Measurements from ENCODE around the gene EHD1. TPM values are rescaled to one million over a fixed set of nuclear protein-coding genes. Genes with fewer than 3 reads are reported as not detected.
A peak's percentile ranks its signal among the peaks of the same experiment; 100 is the strongest.

The EHD1 gene
- total RNA-seq, 1 donor from 2014 or later = 357 TPM

DNA sequence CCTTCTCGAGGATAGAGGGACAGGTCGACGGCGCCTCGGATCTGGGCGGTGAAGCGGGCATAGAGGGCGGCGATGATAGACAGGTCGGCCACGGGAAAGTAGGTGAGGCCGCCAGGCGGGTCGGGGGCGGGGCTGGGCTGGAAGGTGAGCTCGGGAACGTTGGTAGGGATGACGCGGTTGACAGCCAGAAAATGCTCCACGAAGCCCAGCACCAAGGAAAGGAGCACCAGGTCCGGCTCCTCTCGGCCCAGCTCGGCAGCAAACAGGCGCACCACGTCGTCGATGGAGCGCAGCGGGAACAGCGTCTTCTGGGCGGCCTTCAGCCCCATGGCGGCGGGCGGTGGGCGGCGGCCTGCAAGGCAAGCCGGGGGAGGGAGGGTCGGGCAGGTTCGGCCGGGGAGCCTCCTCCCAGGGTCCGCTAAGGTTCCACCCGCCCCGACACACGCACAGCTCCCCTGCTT, 68.6 kb downstream of the EHD1 start:
- POLR2A ChIA-PET = interaction anchor here (0.6 to 3.1 kb wide), 10 partner anchors 9 to 1311 kb away, joined by 3 to 34 read pairs (median 6); partner anchors contain the start of genes BATF2 and SF1
- H3K27ac Mint-ChIP-seq = peak overlapping the region; percentile 85
- no peaks in the 10 kb centered on the region for H3K9me3 Mint-ChIP-seq
- peaks cover 28% of the 10 kb centered on the region for H3K36me3 Mint-ChIP-seq (ENCODE audit: low read depth)
- ATAC-seq (ENCODE audit: low read depth) (peak; percentile 15), DNase-seq (peak; percentile 22)
- CTCF ChIA-PET = interaction anchor here (1.8 kb wide), 2 partner anchors 38 to 84 kb away, joined by 3 to 5 read pairs; no protein-coding TSS in a partner anchor
- TF ChIP-seq, protein P1, sequence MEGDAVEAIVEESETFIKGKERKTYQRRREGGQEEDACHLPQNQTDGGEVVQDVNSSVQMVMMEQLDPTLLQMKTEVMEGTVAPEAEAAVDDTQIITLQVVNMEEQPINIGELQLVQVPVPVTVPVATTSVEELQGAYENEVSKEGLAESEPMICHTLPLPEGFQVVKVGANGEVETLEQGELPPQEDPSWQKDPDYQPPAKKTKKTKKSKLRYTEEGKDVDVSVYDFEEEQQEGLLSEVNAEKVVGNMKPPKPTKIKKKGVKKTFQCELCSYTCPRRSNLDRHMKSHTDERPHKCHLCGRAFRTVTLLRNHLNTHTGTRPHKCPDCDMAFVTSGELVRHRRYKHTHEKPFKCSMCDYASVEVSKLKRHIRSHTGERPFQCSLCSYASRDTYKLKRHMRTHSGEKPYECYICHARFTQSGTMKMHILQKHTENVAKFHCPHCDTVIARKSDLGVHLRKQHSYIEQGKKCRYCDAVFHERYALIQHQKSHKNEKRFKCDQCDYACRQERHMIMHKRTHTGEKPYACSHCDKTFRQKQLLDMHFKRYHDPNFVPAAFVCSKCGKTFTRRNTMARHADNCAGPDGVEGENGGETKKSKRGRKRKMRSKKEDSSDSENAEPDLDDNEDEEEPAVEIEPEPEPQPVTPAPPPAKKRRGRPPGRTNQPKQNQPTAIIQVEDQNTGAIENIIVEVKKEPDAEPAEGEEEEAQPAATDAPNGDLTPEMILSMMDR (IDR thresholded peaks at IDR 0.05) = no peak
- peaks cover 32% of the 10 kb centered on the region for H3K4me1 Mint-ChIP-seq
- no peaks in the 10 kb centered on the region for H3K27me3 Mint-ChIP-seq
- peak overlapping the region; percentile 96 for H3K4me3 Mint-ChIP-seq
- intact Hi-C loops (cut with micrococcal nuclease) = loop anchor here (1.0 to 2.0 kb wide), 6 partner anchors 8 to 114 kb away; partner anchors contain the start of genes CDC42BPG, EHD1, PPP2R5B and RASGRP2

DNA sequence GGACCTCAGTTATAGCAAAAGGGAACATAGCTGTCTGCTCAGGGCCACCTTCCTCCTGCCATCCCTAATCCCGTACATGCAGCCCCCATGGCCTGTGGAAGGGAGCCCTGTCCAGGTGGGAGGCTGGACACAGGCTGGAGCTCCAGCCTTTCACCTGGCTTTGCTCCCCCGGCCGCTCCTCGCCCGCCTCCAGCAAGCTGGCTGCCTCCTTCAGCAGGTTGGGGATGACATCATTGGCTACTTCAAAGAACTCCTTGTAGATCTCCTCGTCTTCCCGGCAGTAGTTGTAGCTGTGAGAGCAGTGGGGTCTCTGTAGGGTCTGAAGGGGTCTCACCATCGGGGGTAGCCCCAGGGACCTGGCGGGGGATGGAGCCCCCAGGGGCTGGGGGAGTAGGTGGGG, 72.9 kb downstream of the EHD1 start:
- intact Hi-C loops (cut with micrococcal nuclease) = no loop called here
- ATAC-seq (ENCODE audit: low read depth) (no peak), DNase-seq (no peak)
- no peak overlapping the region for H3K27ac Mint-ChIP-seq
- H3K36me3 Mint-ChIP-seq (ENCODE audit: low read depth) = peaks cover 34% of the 10 kb centered on the region
- peaks cover 46% of the 10 kb centered on the region for H3K4me1 Mint-ChIP-seq
- ChIA-PET POLR2A (no interaction called here), CTCF (no interaction called here)
- no peak overlapping the region for H3K4me3 Mint-ChIP-seq
- no peaks in the 10 kb centered on the region for H3K9me3 Mint-ChIP-seq
- no peaks in the 10 kb centered on the region for H3K27me3 Mint-ChIP-seq
- TF ChIP-seq, protein P1 (IDR thresholded peaks at IDR 0.05) = no peak

DNA sequence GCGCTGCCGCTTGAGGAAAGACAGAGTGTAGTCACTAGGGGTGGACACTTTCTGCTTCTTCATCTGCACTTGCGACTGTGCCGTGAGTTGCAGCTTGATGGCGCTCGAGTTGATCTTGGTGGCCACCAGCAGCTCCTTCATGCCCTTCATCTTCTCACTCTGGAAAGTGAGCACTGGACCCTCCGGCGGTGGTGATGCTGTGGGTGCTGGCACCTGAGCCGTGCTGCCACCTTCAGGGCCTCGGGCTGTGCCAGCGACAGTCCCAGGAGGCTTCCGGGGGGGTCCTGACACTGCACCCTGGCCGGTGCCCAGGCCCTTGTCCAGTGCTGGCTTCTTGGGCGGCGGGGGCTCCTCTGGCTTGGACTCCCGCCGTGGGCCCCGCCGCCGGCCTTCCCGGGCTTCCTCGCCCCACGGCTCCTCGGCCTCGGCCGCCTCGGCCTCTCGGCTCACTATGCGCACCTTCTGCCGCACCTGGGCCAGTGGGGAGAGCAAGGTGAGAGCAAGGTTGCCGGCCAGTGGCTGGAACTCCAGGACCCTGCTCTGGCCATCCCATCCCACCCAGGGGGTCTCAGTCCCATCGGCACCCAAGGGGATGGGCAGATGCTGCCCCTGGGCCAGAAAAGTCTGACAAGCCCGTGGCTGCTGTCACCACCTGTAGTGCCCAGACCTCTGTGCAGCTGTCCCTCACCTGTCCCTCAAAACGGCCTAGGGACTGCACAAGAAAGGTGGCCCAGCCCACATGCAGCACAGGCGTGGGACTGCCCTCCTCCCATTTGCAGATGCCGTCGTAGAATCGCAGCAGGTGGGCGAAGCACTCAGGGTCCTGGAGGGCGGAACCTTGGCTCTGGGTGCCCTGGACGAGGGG, 73.8 kb downstream of the EHD1 start:
- peaks cover 35% of the 10 kb centered on the region for H3K36me3 Mint-ChIP-seq (ENCODE audit: low read depth)
- CTCF ChIA-PET = interaction anchor here (5.1 kb wide), 1 partner anchor 18 kb away, joined by 29 read pairs; no protein-coding TSS in a partner anchor
- POLR2A ChIA-PET = interaction anchor here (1.0 to 7.1 kb wide), 4 partner anchors 26 to 60 kb away, joined by 3 to 86 read pairs (median 18); partner anchors contain the start of genes RASGRP2 and SF1
- ATAC-seq (ENCODE audit: low read depth) (no peak), DNase-seq (no peak)
- no peaks in the 10 kb centered on the region for H3K9me3 Mint-ChIP-seq
- H3K4me1 Mint-ChIP-seq = peaks cover 49% of the 10 kb centered on the region
- no peaks in the 10 kb centered on the region for H3K27me3 Mint-ChIP-seq
- TF ChIP-seq, protein P1 (IDR thresholded peaks at IDR 0.05) = no peak
- H3K4me3 Mint-ChIP-seq = peak overlapping the region; percentile 87
- intact Hi-C loops (cut with micrococcal nuclease) = loop anchor here (5.0 kb wide), 1 partner anchor 208 kb away; the partner anchor contains the start of gene ARL2
- H3K27ac Mint-ChIP-seq = no peak overlapping the region

DNA sequence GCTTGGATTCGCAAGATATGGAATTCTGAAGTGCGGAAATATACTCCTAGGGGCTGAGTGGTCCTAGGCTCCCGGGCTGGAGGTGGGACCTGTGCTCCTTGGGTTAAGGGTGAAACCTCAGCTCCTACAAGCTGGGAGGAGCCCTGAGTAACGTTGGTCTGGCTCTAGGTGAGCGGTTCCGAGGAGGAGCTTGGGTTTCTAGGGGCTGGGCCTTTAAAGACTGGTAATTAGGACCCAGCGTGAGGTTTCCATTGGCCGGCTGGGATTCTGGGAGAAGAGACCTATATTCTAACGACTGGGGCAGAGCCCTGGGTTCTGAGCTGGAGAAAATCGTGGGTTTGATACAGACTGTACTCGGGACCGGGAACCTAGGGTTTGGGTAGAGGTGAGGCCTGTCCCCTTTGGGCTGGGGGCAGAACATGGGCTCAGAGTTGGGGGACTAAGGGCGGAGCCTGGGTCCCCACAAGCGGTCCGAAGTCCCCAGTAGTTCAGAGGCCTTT, 74.5 kb downstream of the EHD1 start:
- Mint-ChIP-seq H3K9me3 (no peaks in the 10 kb centered on the region), H3K4me1 (peaks cover 50% of the 10 kb centered on the region), H3K27me3 (no peaks in the 10 kb centered on the region), H3K36me3 (ENCODE audit: low read depth) (peaks cover 40% of the 10 kb centered on the region), H3K4me3 (peak overlapping the region; percentile 87), H3K27ac (peak overlapping the region; percentile 86)
- TF ChIP-seq, protein P1 (IDR thresholded peaks at IDR 0.05) = no peak
- POLR2A ChIA-PET = interaction anchor here (0.9 to 7.1 kb wide), 6 partner anchors 25 to 308 kb away, joined by 3 to 86 read pairs (median 10); partner anchors contain the start of genes RASGRP2, SF1 and TM7SF2
- DNase-seq = no peak
- ATAC-seq (ENCODE audit: low read depth) = no peak
- intact Hi-C loops (cut with micrococcal nuclease) = loop anchor here (1.0 to 5.0 kb wide), 4 partner anchors 47 to 208 kb away; partner anchors contain the start of gene ARL2
- CTCF ChIA-PET = interaction anchor here (5.1 kb wide), 1 partner anchor 17 kb away, joined by 29 read pairs; no protein-coding TSS in a partner anchor
